ENCODE measurements around the gene EBLN1. TPM values are rescaled to one million over a fixed set of nuclear protein-coding genes. Genes with fewer than 3 reads are reported as not detected.

EBLN1 gene
- total RNA-seq, 1 donor from 2014 or later, result not detected

- H3K9me3 Mint-ChIP-seq (ENCODE audit: unreplicated experiment), result no peaks in the 10 kb centered on the region
- no peak for TF ChIP-seq CTCF (IDR thresholded peaks at IDR 0.05)
- H3K27me3 Mint-ChIP-seq (ENCODE audit: unreplicated experiment), result peaks cover 60% of the 10 kb centered on the region
- H3K36me3 Mint-ChIP-seq (ENCODE audit: unreplicated experiment), result no peaks in the 10 kb centered on the region
- H3K4me1 Mint-ChIP-seq (ENCODE audit: unreplicated experiment), result peaks cover 3% of the 10 kb centered on the region
- DNase-seq (ENCODE audit: extremely low spot score, unreplicated experiment), result no peak
- no peak overlapping the region for H3K4me3 Mint-ChIP-seq (ENCODE audit: unreplicated experiment)
- no peak overlapping the region for H3K27ac Mint-ChIP-seq (ENCODE audit: unreplicated experiment)
These were observed 40.7 kb upstream of the EBLN1 start for GRCh38 chr10:22258471-22258870.

- TF ChIP-seq CTCF (IDR thresholded peaks at IDR 0.05), result no peak
- Mint-ChIP-seq H3K36me3 (ENCODE audit: unreplicated experiment) (no peaks in the 10 kb centered on the region), H3K27ac (ENCODE audit: unreplicated experiment) (no peak overlapping the region), H3K27me3 (ENCODE audit: unreplicated experiment) (peaks cover 31% of the 10 kb centered on the region), H3K4me1 (ENCODE audit: unreplicated experiment) (peaks cover 16% of the 10 kb centered on the region), H3K4me3 (ENCODE audit: unreplicated experiment) (no peak overlapping the region), H3K9me3 (ENCODE audit: unreplicated experiment) (no peaks in the 10 kb centered on the region)
- no peak for DNase-seq (ENCODE audit: extremely low spot score, unreplicated experiment)
These were observed 35.7 kb upstream of the EBLN1 start for GRCh38 chr10:22253580-22253882.

GRCh38 chr10:22252801-22253579, 35.2 kb upstream of the EBLN1 start:
- DNase-seq (ENCODE audit: extremely low spot score, unreplicated experiment), result no peak
- H3K9me3 Mint-ChIP-seq (ENCODE audit: unreplicated experiment), result no peaks in the 10 kb centered on the region
- no peak for TF ChIP-seq CTCF (IDR thresholded peaks at IDR 0.05)
- H3K27me3 Mint-ChIP-seq (ENCODE audit: unreplicated experiment), result peaks cover 26% of the 10 kb centered on the region
- H3K27ac Mint-ChIP-seq (ENCODE audit: unreplicated experiment), result peak overlapping the region; percentile 72
- peaks cover 16% of the 10 kb centered on the region for H3K4me1 Mint-ChIP-seq (ENCODE audit: unreplicated experiment)
- H3K36me3 Mint-ChIP-seq (ENCODE audit: unreplicated experiment), result no peaks in the 10 kb centered on the region
- peak overlapping the region; percentile 72 for H3K4me3 Mint-ChIP-seq (ENCODE audit: unreplicated experiment)

- Mint-ChIP-seq H3K27me3 (ENCODE audit: unreplicated experiment) (peaks cover 19% of the 10 kb centered on the region), H3K36me3 (ENCODE audit: unreplicated experiment) (no peaks in the 10 kb centered on the region), H3K4me3 (ENCODE audit: unreplicated experiment) (peak overlapping the region; percentile 95), H3K4me1 (ENCODE audit: unreplicated experiment) (peaks cover 18% of the 10 kb centered on the region), H3K9me3 (ENCODE audit: unreplicated experiment) (no peaks in the 10 kb centered on the region), H3K27ac (ENCODE audit: unreplicated experiment) (peak overlapping the region; percentile 100)
- TF ChIP-seq CTCF (IDR thresholded peaks at IDR 0.05), result no peak
- DNase-seq (ENCODE audit: extremely low spot score, unreplicated experiment), result no peak
These were observed 34.5 kb upstream of the EBLN1 start for GRCh38 chr10:22252224-22252800.

- TF ChIP-seq CTCF (IDR thresholded peaks at IDR 0.05), result no peak
- H3K4me3 Mint-ChIP-seq (ENCODE audit: unreplicated experiment), result peak overlapping the region; percentile 95
- H3K9me3 Mint-ChIP-seq (ENCODE audit: unreplicated experiment), result no peaks in the 10 kb centered on the region
- H3K27me3 Mint-ChIP-seq (ENCODE audit: unreplicated experiment), result peaks cover 14% of the 10 kb centered on the region
- H3K4me1 Mint-ChIP-seq (ENCODE audit: unreplicated experiment), result peaks cover 18% of the 10 kb centered on the region
- no peak for DNase-seq (ENCODE audit: extremely low spot score, unreplicated experiment)
- no peaks in the 10 kb centered on the region for H3K36me3 Mint-ChIP-seq (ENCODE audit: unreplicated experiment)
- peak overlapping the region; percentile 100 for H3K27ac Mint-ChIP-seq (ENCODE audit: unreplicated experiment)
These were observed 34.0 kb upstream of the EBLN1 start for GRCh38 chr10:22251751-22252223.
